Adipocyte (in vitro differentiated cells): Measurements from ENCODE around the gene FNDC5.

ENCODE experiments used
- DNase-seq: peaks from one replicate; pipeline ENCODE4 v3.0.0-alpha.2; 2015; ENCODE audit warnings: low read depth
- H3K27me3 ChIP-seq: replicated peaks from 2 replicates; pipeline ENCODE4 v1.7.0; 2013; ENCODE audit warnings: mild to moderate bottlenecking, low read length, moderate library complexity; ENCODE audit not compliant: control insufficient read depth, insufficient read depth
- H3K36me3 ChIP-seq: 2 replicates; pipeline ENCODE4 v1.7.0; 2013; ENCODE audit warnings: low read length, mild to moderate bottlenecking, moderate library complexity; ENCODE audit not compliant: control insufficient read depth, insufficient read depth, severe bottlenecking
- H3K4me1 ChIP-seq: 2 replicates; pipeline ENCODE4 v1.7.0; 2013; ENCODE audit warnings: mild to moderate bottlenecking, low read length, moderate library complexity; ENCODE audit not compliant: control insufficient read depth, insufficient read depth
- H3K4me3 ChIP-seq: 2 replicates; pipeline ENCODE4 v1.7.0; 2013; ENCODE audit warnings: mild to moderate bottlenecking, low read length, moderate library complexity
- H3K9ac ChIP-seq: 2 replicates; pipeline ENCODE4 v1.7.0; 2013; ENCODE audit warnings: mild to moderate bottlenecking, low read length, moderate library complexity
- H3K9me3 ChIP-seq: 2 replicates; pipeline ENCODE4 v1.7.0; 2013; ENCODE audit warnings: mild to moderate bottlenecking, low read length, moderate library complexity; ENCODE audit not compliant: control insufficient read depth

The FNDC5 gene

GRCh38 chr1:32868806-32869455 is 1.8 kb downstream of the FNDC5 start:
- no peak for DNase-seq

GRCh38 chr1:32868085-32868484 is 2.6 kb downstream of the FNDC5 start:
- no peak for DNase-seq
- no peak overlapping the region for H3K4me3 ChIP-seq

More at GRCh38 chr1:32868806-32869455, 1.8 kb downstream of the FNDC5 start:
- Histone ChIP-seq H3K9me3 (no peaks in the 10 kb centered on the region), H3K36me3 (no peaks in the 10 kb centered on the region), H3K9ac (no peak overlapping the region), H3K27me3 (peaks cover 6% of the 10 kb centered on the region), H3K4me1 (peaks cover 3% of the 10 kb centered on the region), H3K4me3 (no peak overlapping the region)

GRCh38 chr1:32867671-32868070 is 3.0 kb downstream of the FNDC5 start:
- H3K9me3 ChIP-seq = no peaks in the 10 kb centered on the region
- peaks cover 6% of the 10 kb centered on the region for H3K27me3 ChIP-seq
- H3K4me3 ChIP-seq = no peak overlapping the region
- no peak for DNase-seq
- no peak overlapping the region for H3K9ac ChIP-seq
- H3K4me1 ChIP-seq = peaks cover 3% of the 10 kb centered on the region
- no peaks in the 10 kb centered on the region for H3K36me3 ChIP-seq

More at GRCh38 chr1:32868085-32868484, 2.6 kb downstream of the FNDC5 start:
- peaks cover 3% of the 10 kb centered on the region for H3K4me1 ChIP-seq
- H3K9me3 ChIP-seq = no peaks in the 10 kb centered on the region
- no peaks in the 10 kb centered on the region for H3K36me3 ChIP-seq
- peaks cover 6% of the 10 kb centered on the region for H3K27me3 ChIP-seq
- H3K9ac ChIP-seq = no peak overlapping the region

- peaks cover 3% of the 10 kb centered on the region for H3K4me1 ChIP-seq
- H3K27me3 ChIP-seq = peaks cover 6% of the 10 kb centered on the region
- no peak overlapping the region for H3K9ac ChIP-seq
- H3K36me3 ChIP-seq = no peaks in the 10 kb centered on the region
- DNase-seq = no peak
- no peaks in the 10 kb centered on the region for H3K9me3 ChIP-seq
- no peak overlapping the region for H3K4me3 ChIP-seq
Observed at GRCh38 chr1:32867151-32867550, 3.6 kb downstream of the FNDC5 start.

- no peaks in the 10 kb centered on the region for H3K36me3 ChIP-seq
- no peak for DNase-seq
Observed at GRCh38 chr1:32865639-32866405, 4.9 kb downstream of the FNDC5 start.

GRCh38 chr1:32864375-32865019 is 6.2 kb downstream of the FNDC5 start:
- Histone ChIP-seq H3K9me3 (no peaks in the 10 kb centered on the region), H3K4me3 (no peak overlapping the region), H3K36me3 (no peaks in the 10 kb centered on the region), H3K4me1 (peaks cover 6% of the 10 kb centered on the region), H3K9ac (no peak overlapping the region), H3K27me3 (no peaks in the 10 kb centered on the region)
- DNase-seq = no peak

More at GRCh38 chr1:32865639-32866405, 4.9 kb downstream of the FNDC5 start:
- peaks cover 6% of the 10 kb centered on the region for H3K4me1 ChIP-seq
- peaks cover 6% of the 10 kb centered on the region for H3K27me3 ChIP-seq
- no peak overlapping the region for H3K4me3 ChIP-seq
- no peak overlapping the region for H3K9ac ChIP-seq
- H3K9me3 ChIP-seq = no peaks in the 10 kb centered on the region

GRCh38 chr1:32863881-32864245 is 6.8 kb downstream of the FNDC5 start:
- no peak for DNase-seq
- Histone ChIP-seq H3K36me3 (no peaks in the 10 kb centered on the region), H3K9me3 (no peaks in the 10 kb centered on the region), H3K4me1 (peaks cover 6% of the 10 kb centered on the region), H3K27me3 (no peaks in the 10 kb centered on the region), H3K9ac (no peak overlapping the region), H3K4me3 (no peak overlapping the region)

GRCh38 chr1:32863218-32863880 is 7.4 kb downstream of the FNDC5 start:
- no peaks in the 10 kb centered on the region for H3K9me3 ChIP-seq
- peaks cover 6% of the 10 kb centered on the region for H3K4me1 ChIP-seq
- peaks cover 4% of the 10 kb centered on the region for H3K36me3 ChIP-seq
- H3K9ac ChIP-seq = no peak overlapping the region
- DNase-seq = no peak
- no peak overlapping the region for H3K4me3 ChIP-seq
- no peaks in the 10 kb centered on the region for H3K27me3 ChIP-seq

GRCh38 chr1:32861904-32862695 is 8.6 kb downstream of the FNDC5 start:
- peak; percentile 31 for DNase-seq
- Histone ChIP-seq H3K4me1 (peaks cover 6% of the 10 kb centered on the region), H3K36me3 (peaks cover 16% of the 10 kb centered on the region), H3K4me3 (no peak overlapping the region), H3K27me3 (no peaks in the 10 kb centered on the region), H3K9ac (no peak overlapping the region), H3K9me3 (no peaks in the 10 kb centered on the region)

GRCh38 chr1:32860566-32860965 is 10.1 kb downstream of the FNDC5 start:
- Histone ChIP-seq H3K4me3 (no peak overlapping the region), H3K9me3 (no peaks in the 10 kb centered on the region), H3K27me3 (no peaks in the 10 kb centered on the region), H3K4me1 (peaks cover 6% of the 10 kb centered on the region), H3K36me3 (peaks cover 31% of the 10 kb centered on the region), H3K9ac (no peak overlapping the region)
- no peak for DNase-seq
